Body of pancreas (tissue), 4 donors: ENCODE results near the gene AMPD3. TPM values are rescaled to one million over a fixed set of nuclear protein-coding genes. Genes with fewer than 3 reads are reported as not detected.

Experiments used
- ATAC-seq: fragments of 150-250 bp; one replicate; pipeline ENCODE4 v1.9.1; 2016
- DNase-seq, 4 donors: peaks; one replicate each; pipeline ENCODE4 v3.0.0-alpha.2; 2019
- H3K27ac ChIP-seq, 4 donors: fragments of 200-600 bp; sonication (generic); 1 replicate in 3 of 4; 2 replicates in 1 of 4; pipeline versions ENCODE4 v1.5.1 to v1.6.1; 2016 to 2019; ENCODE audit warnings: mild to moderate bottlenecking in 1 of 4, mixed read lengths in 1 of 4, moderate library complexity in 1 of 4
- H3K27me3 ChIP-seq, 2 donors: fragments of 200-600 bp; sonication (generic); one replicate each; pipeline ENCODE4 v1.6.0; 2016; ENCODE audit warnings: mild to moderate bottlenecking in 1 of 2
- H3K36me3 ChIP-seq, 2 donors: fragments of 200-600 bp; sonication (generic); replicated peaks in 1 of 2; 2 replicates each; pipeline ENCODE4 v1.5.1; 2016; ENCODE audit warnings: low read depth in 2 of 2; ENCODE audit not compliant: insufficient read depth in 1 of 2
- H3K4me1 ChIP-seq: fragments of 200-600 bp; sonication (generic); one replicate; pipeline ENCODE4 v1.6.0; 2016
- H3K4me3 ChIP-seq, 2 donors: fragments of 200-600 bp; sonication (generic); 1 replicate in 1 of 2; 2 replicates in 1 of 2; pipeline ENCODE4 v1.5.1; 2016 to 2019
- H3K9me3 ChIP-seq, 3 donors: fragments of 200-600 bp; sonication (generic); 1 replicate in 2 of 3; 2 replicates in 1 of 3; pipeline ENCODE4 v1.5.1; 2016
- CTCF ChIP-seq, 7 experiments: fragments of 450-650 bp in 4 of 7; fragments of 200-600 bp in 3 of 7; sonication (generic) in 3 of 7; IDR thresholded peaks; one replicate each; pipeline ENCODE4 v1.5.1; 2016 to 2019; ENCODE audit warnings: antibody characterized with exemption in 7 of 7
- POLR2A ChIP-seq, 3 donors: fragments of 450-650 bp; IDR thresholded peaks; one replicate each; pipeline ENCODE4 v1.6.1; 2016; ENCODE audit warnings: antibody characterized with exemption in 3 of 3, mild to moderate bottlenecking in 2 of 3
- WGBS, 2 donors: methylation state at CpG; one replicate each; pipeline ENCODE4 v1.1.5; 2017; 5-methylcytosine and 5-hydroxymethylcytosine counted together
- intact Hi-C: fragments of 100-400 bp; cut with DNase I; formaldehyde crosslinking; loops from one replicate; pipeline ENCODE4 v1.15.1; 2023
- total RNA-seq, 2 donors: library from RNA; depleted of rRNA; stranded (reverse); fragments of >200 nt; gene quantifications; one replicate each; pipeline ENCODE4 v1.1.0, GENCODE V29; 2016

Gene AMPD3
- total RNA-seq, 2 donors from 2014 or later, result 3.6 to 9.9 TPM

GRCh38 chr11:10473371-10473770 is 18.3 kb downstream of the AMPD3 start:
- ATAC-seq (no peak), DNase-seq (no peak)
- Histone ChIP-seq H3K4me3 (no peak overlapping the region), H3K4me1 (no peaks in the 10 kb centered on the region), H3K27ac (no peak overlapping the region), H3K36me3 (no peaks in the 10 kb centered on the region), H3K27me3 (no peaks in the 10 kb centered on the region), H3K9me3 (no peaks in the 10 kb centered on the region)
- no peak for TF ChIP-seq POLR2A (IDR thresholded peaks at IDR 0.05)
- no peak for TF ChIP-seq CTCF (IDR thresholded peaks at IDR 0.05)
- WGBS, 2 donors, result 79 to 87% methylated on average over 4 of the region's 4 CpGs
- intact Hi-C loops, result no loop called here

- Histone ChIP-seq H3K4me3 (no peak overlapping the region), H3K9me3 (no peaks in the 10 kb centered on the region), H3K27me3 (no peaks in the 10 kb centered on the region), H3K4me1 (no peaks in the 10 kb centered on the region), H3K36me3 (no peaks in the 10 kb centered on the region), H3K27ac (no peak overlapping the region)
- TF ChIP-seq POLR2A (IDR thresholded peaks at IDR 0.05), result no peak
- no peak for TF ChIP-seq CTCF (IDR thresholded peaks at IDR 0.05)
- intact Hi-C loops, result no loop called here
- 92 to 96% methylated on average over 2 of the region's 2 CpGs for WGBS, 2 donors
- no peak for ATAC-seq
- DNase-seq, result no peak
These were observed 19.5 kb downstream of the AMPD3 start for GRCh38 chr11:10474551-10474950.

- 76 to 92% methylated on average over 1 of the region's 1 CpG for WGBS, 2 donors
These were observed 21.3 kb downstream of the AMPD3 start for GRCh38 chr11:10476342-10476741.

GRCh38 chr11:10476927-10477689 is 22.0 kb downstream of the AMPD3 start:
- Histone ChIP-seq H3K4me1 (no peaks in the 10 kb centered on the region), H3K9me3 (no peaks in the 10 kb centered on the region), H3K36me3 (no peaks in the 10 kb centered on the region), H3K27me3 (no peaks in the 10 kb centered on the region), H3K4me3 (no peak overlapping the region), H3K27ac (no peak overlapping the region)
- no peak for DNase-seq
- 69 to 70% methylated on average over 5 of the region's 5 CpGs for WGBS, 2 donors
- TF ChIP-seq CTCF (IDR thresholded peaks at IDR 0.05) (no peak), POLR2A (IDR thresholded peaks at IDR 0.05) (no peak)
- no peak for ATAC-seq
- intact Hi-C loops, result no loop called here

More at GRCh38 chr11:10476342-10476741, 21.3 kb downstream of the AMPD3 start:
- TF ChIP-seq CTCF (IDR thresholded peaks at IDR 0.05) (no peak), POLR2A (IDR thresholded peaks at IDR 0.05) (no peak)
- intact Hi-C loops, result no loop called here
- DNase-seq (no peak), ATAC-seq (no peak)
- no peaks in the 10 kb centered on the region for H3K27me3 ChIP-seq
- H3K4me3 ChIP-seq, result no peak overlapping the region
- H3K4me1 ChIP-seq, result no peaks in the 10 kb centered on the region
- no peak overlapping the region for H3K27ac ChIP-seq
- H3K9me3 ChIP-seq, result no peaks in the 10 kb centered on the region
- H3K36me3 ChIP-seq, result no peaks in the 10 kb centered on the region

- intact Hi-C loops, result no loop called here
- ATAC-seq (no peak), DNase-seq (no peak)
- 95 to 98% methylated on average over 7 to 8 of the region's 8 CpGs for WGBS, 2 donors
- Histone ChIP-seq H3K27me3 (no peaks in the 10 kb centered on the region), H3K27ac (no peak overlapping the region), H3K4me1 (no peaks in the 10 kb centered on the region), H3K9me3 (no peaks in the 10 kb centered on the region), H3K36me3 (no peaks in the 10 kb centered on the region), H3K4me3 (no peak overlapping the region)
- no peak for TF ChIP-seq CTCF (IDR thresholded peaks at IDR 0.05)
- no peak for TF ChIP-seq POLR2A (IDR thresholded peaks at IDR 0.05)
These were observed 22.6 kb downstream of the AMPD3 start for GRCh38 chr11:10477690-10478046.
